ENCODE measurements around the gene TPD52L2. TPM values are rescaled to one million over a fixed set of nuclear protein-coding genes. Genes with fewer than 3 reads are reported as not detected.
A peak's percentile ranks its signal among the peaks of the same experiment; 100 is the strongest.

Gene TPD52L2
- total and polyA plus RNA-seq, 7 donors = 71.7 to 109 (median 84.7) TPM

DNA sequence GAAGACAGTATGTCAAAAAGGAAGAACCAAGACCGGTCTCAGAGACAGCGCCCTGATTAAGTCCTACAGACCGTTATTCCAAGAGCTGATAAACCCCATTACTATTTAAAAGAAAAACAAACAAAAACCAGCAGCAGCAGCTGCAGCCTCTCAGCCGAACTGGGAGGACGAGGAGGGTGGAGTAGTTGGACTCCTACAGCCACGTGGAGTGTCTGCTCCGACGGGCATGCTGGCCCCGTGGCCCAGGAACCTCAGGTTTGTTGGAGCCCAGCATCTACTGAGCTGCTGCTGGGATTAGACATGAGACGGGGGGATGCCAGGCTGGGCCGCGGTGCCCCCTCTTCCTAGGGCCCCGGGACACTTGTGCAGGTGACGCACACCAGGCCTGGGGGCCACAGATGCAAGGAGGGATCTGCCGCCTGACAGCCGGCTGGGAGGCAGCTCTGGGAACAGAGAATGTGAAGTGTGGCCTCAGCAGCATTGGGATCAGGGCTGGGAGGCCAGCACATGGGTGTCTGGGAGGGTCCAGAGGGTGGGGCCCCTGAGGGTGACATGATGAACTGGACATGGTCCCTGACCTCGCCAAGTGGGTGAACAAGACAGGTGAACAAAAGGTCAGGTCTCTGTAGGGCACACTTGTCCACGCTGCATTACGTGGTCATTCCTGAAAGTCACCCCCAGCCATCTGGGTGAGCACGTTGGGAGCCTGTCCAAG lies 31.1 kb upstream of the TPD52L2 start:
- no peaks in the 10 kb centered on the region for H3K36me3 ChIP-seq
- intact Hi-C loops (cut with DNase I) = no loop called here
- TF ChIP-seq POLR2AphosphoS5 (IDR thresholded peaks at IDR 0.05) (no peak), CTCF (IDR thresholded peaks at IDR 0.05) (no peak), EP300 (IDR thresholded peaks at IDR 0.05) (no peak), POLR2A (IDR thresholded peaks at IDR 0.05) (no peak)
- H3K4me3 ChIP-seq = no peak overlapping the region
- H3K4me1 ChIP-seq = peaks cover 0 to 32% (median 24%) of the 10 kb centered on the region in 4 donors
- H3K27ac ChIP-seq = peak overlapping the region in 1 of 4 donors; percentile 76
- no peaks in the 10 kb centered on the region for H3K9me3 ChIP-seq
- DNase-seq = no peak
- H3K27me3 ChIP-seq = peaks cover 14 to 30% (median 24%) of the 10 kb centered on the region in 3 donors
- 55 to 81% methylated on average over 20 of the region's 20 CpGs for WGBS, 2 donors

GRCh38 chr20:63834491-63834880 lies 30.6 kb upstream of the TPD52L2 start:
- no peaks in the 10 kb centered on the region for H3K9me3 ChIP-seq
- no peaks in the 10 kb centered on the region for H3K36me3 ChIP-seq
- WGBS, 2 donors = 79 to 85% methylated on average over 9 of the region's 9 CpGs
- H3K4me1 ChIP-seq = peaks cover 0 to 28% (median 23%) of the 10 kb centered on the region in 4 donors
- no peak for DNase-seq
- H3K27me3 ChIP-seq = peaks cover 14 to 24% (median 18%) of the 10 kb centered on the region in 3 donors
- no peak for TF ChIP-seq POLR2AphosphoS5 (IDR thresholded peaks at IDR 0.05)
- TF ChIP-seq CTCF (IDR thresholded peaks at IDR 0.05) = no peak
- TF ChIP-seq POLR2A (IDR thresholded peaks at IDR 0.05) = no peak
- TF ChIP-seq EP300 (IDR thresholded peaks at IDR 0.05) = no peak
- intact Hi-C loops (cut with DNase I) = no loop called here
- no peak overlapping the region for H3K4me3 ChIP-seq
- peak overlapping the region in 3 of 4 donors; percentile 25 to 76 (median 34) for H3K27ac ChIP-seq

DNA sequence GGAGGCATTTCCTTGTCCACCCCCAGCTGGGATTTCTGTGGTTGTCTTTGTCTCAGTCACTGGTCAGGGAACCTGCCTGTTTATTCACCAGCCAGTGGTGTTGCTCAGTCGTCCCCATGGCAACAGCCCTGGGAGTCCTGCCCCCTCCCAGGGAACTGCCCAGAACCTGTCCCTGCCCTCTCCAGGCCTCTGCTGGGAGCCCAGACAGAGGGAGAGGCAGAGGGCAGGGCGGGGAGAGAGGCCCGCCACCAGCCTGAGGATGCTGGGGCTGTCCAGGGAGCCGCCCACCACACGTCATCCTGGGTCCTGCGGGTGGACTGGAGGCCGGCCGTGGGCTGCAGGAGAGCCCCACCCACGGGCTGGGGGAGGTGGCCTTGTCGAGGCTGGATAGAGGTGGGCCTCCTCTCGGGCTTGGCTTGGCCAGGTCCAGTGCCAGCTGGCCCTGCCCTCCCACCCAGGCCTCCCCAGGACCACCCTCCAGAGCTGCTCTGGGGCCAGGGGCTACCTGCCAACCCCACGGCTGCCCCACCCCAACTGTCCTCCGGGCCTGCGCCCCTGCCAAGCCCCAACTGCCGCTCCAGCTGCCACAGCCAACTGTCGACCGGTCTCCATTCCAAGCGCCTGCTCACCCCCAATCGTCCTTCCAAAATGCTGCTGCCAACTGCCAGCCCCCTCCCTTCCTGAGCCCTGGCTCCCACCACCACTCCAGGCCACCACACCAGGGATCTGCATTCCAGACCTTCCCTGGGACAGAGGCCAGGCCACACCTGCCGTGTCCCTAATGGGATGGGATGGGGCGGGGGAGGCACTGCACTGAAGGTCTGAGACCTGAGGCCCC lies 29.8 kb upstream of the TPD52L2 start:
- H3K4me3 ChIP-seq = no peak overlapping the region
- no peaks in the 10 kb centered on the region for H3K36me3 ChIP-seq
- no peaks in the 10 kb centered on the region for H3K9me3 ChIP-seq
- H3K27ac ChIP-seq = peak overlapping the region; percentile 25 to 76 (median 34)
- TF ChIP-seq POLR2A (IDR thresholded peaks at IDR 0.05) (no peak), EP300 (IDR thresholded peaks at IDR 0.05) (no peak), POLR2AphosphoS5 (IDR thresholded peaks at IDR 0.05) (no peak), CTCF (IDR thresholded peaks at IDR 0.05) (no peak)
- H3K27me3 ChIP-seq = peaks cover 10 to 17% (median 11%) of the 10 kb centered on the region in 3 donors
- H3K4me1 ChIP-seq = peaks cover 0 to 20% (median 17%) of the 10 kb centered on the region in 4 donors
- intact Hi-C loops (cut with DNase I) = no loop called here
- 13 to 54% methylated on average over 21 of the region's 21 CpGs for WGBS, 2 donors
- DNase-seq = peak; percentile 93

- WGBS, 2 donors = 75 to 81% methylated on average over 27 of the region's 27 CpGs
- Histone ChIP-seq H3K4me1 (peaks cover 0 to 15% (median 12%) of the 10 kb centered on the region in 4 donors), H3K27ac (no peak overlapping the region), H3K4me3 (no peak overlapping the region), H3K27me3 (peaks cover 4 to 10% (median 5%) of the 10 kb centered on the region in 3 donors), H3K36me3 (no peaks in the 10 kb centered on the region), H3K9me3 (no peaks in the 10 kb centered on the region)
- TF ChIP-seq EP300 (IDR thresholded peaks at IDR 0.05) = no peak
- no peak for TF ChIP-seq CTCF (IDR thresholded peaks at IDR 0.05)
- no peak for TF ChIP-seq POLR2AphosphoS5 (IDR thresholded peaks at IDR 0.05)
- TF ChIP-seq POLR2A (IDR thresholded peaks at IDR 0.05) = no peak
- intact Hi-C loops (cut with DNase I) = no loop called here
- DNase-seq = no peak
These were observed 28.4 kb upstream of the TPD52L2 start for GRCh38 chr20:63836458-63837344.
